Panc1 (cell line): ENCODE measurements around the gene SLC9A3. TPM values are rescaled to one million over a fixed set of nuclear protein-coding genes. Genes with fewer than 3 reads are reported as not detected.

Experiments used
- ATAC-seq: fragments of 200-7000 bp; cut with Tn5 transposase; 2 replicates; pipeline ENCODE4 v1.9.1; 2020; ENCODE audit warnings: mild to moderate bottlenecking, moderate library complexity
- BruUV-seq: library from RNA; stranded (reverse); fragments of 400-500 nt; replicated peaks from 2 replicates; lab custom pipeline; 2021; lab: Mats Ljungman, UMichigan
- CTCF ChIA-PET: fragments of 300-600 bp; sonication (Branson Sonifier 250); formaldehyde crosslinking; loops from one replicate; lab custom pipeline; 2022; ENCODE audit warnings: antibody characterized with exemption; lab: Charles Lee
- POLR2A ChIA-PET: fragments of 300-600 bp; sonication (Branson Sonifier 250); formaldehyde crosslinking; loops from one replicate; lab custom pipeline; 2022; ENCODE audit warnings: antibody characterized with exemption; lab: Charles Lee
- DNase-seq: peaks from one replicate; pipeline ENCODE4 v3.0.0-alpha.2; 2010; ENCODE audit warnings: low read depth, low spot score
- H3K27ac ChIP-seq: 2 replicates; pipeline ENCODE4 v1.5.1; 2011; ENCODE audit warnings: mild to moderate bottlenecking, low read length, inconsistent platforms
- H3K27me3 ChIP-seq: fragments of 200-500 bp; sonication (Bioruptor generic); 2 replicates; pipeline ENCODE4 v1.6.0; 2014; ENCODE audit warnings: low read length, inconsistent platforms; ENCODE audit not compliant: control insufficient read depth, insufficient read depth
- H3K36me3 ChIP-seq: fragments of 200-500 bp; sonication (Bioruptor generic); 2 replicates; pipeline ENCODE4 v1.5.1; 2014; ENCODE audit warnings: inconsistent platforms, mild to moderate bottlenecking, low read length, moderate library complexity; ENCODE audit not compliant: control insufficient read depth, insufficient read depth
- H3K4me1 ChIP-seq: 2 replicates; pipeline ENCODE4 v1.5.1; 2011; ENCODE audit warnings: inconsistent platforms, mild to moderate bottlenecking, low read length, moderate library complexity; ENCODE audit not compliant: control insufficient read depth, insufficient read depth
- H3K4me3 ChIP-seq, 2 experiments: 2 replicates each; pipeline ENCODE4 v1.5.1; 2011 to 2012; ENCODE audit warnings: low read depth in 2 of 2, low read length in 2 of 2, mild to moderate bottlenecking in 2 of 2, inconsistent platforms in 1 of 2, moderate library complexity in 1 of 2
- H3K9me3 ChIP-seq: fragments of 200-500 bp; sonication (Bioruptor generic); 2 replicates; pipeline ENCODE4 v1.5.1; 2014; ENCODE audit warnings: low read depth, mild to moderate bottlenecking, inconsistent platforms, low read length, moderate library complexity; ENCODE audit not compliant: control insufficient read depth, insufficient read depth
- CTCF ChIP-seq: fragments of 450-650 bp; IDR thresholded peaks from 2 replicates; pipeline ENCODE4 v1.5.1; 2017; ENCODE audit warnings: mild to moderate bottlenecking
- POLR2AphosphoS5 ChIP-seq: IDR thresholded peaks from 2 replicates; pipeline ENCODE4 v1.6.1; 2012; ENCODE audit warnings: mild to moderate bottlenecking, low read depth, low read length, moderate library complexity
- SIN3A ChIP-seq: IDR thresholded peaks from 2 replicates; pipeline ENCODE4 v1.6.1; 2012; ENCODE audit warnings: low read depth, mild to moderate bottlenecking, low read length, moderate library complexity, borderline replicate concordance; ENCODE audit not compliant: insufficient read depth
- TCF7L2 ChIP-seq: IDR thresholded peaks from 2 replicates; pipeline ENCODE4 v1.6.1; 2011; ENCODE audit warnings: mild to moderate bottlenecking, low read depth, low read length, inconsistent platforms
- in situ Hi-C: cut with HindIII; loops from 2 replicates; pipeline ENCODE4 v1.10.0; 2016; ENCODE audit warnings: low sequenced_read_pairs, low pct_unique_long_range_greater_than_20kb
- intact Hi-C: fragments of 100-400 bp; cut with micrococcal nuclease; formaldehyde crosslinking; loops from one replicate; pipeline ENCODE4 v1.10.0; 2022; ENCODE audit not compliant: unreplicated experiment
- total RNA-seq: library from RNA; stranded (reverse); gene quantifications from one replicate; pipeline ENCODE4 v1.2.1, GENCODE V29; 2021; ENCODE audit not compliant: unreplicated experiment
- TF ChIP-seq, protein P1 (sequence below), 2 experiments: IDR thresholded peaks; 2 replicates each; pipeline ENCODE4 v1.6.1; 2011 to 2012; ENCODE audit warnings: low read depth in 2 of 2, control low read depth in 1 of 2, low read length in 1 of 2, mild to moderate bottlenecking in 1 of 2, moderate library complexity in 1 of 2; ENCODE audit not compliant: insufficient read depth in 1 of 2

The SLC9A3 gene
- total RNA-seq, 1 experiment from 2014 or later: 2.0 TPM

DNA sequence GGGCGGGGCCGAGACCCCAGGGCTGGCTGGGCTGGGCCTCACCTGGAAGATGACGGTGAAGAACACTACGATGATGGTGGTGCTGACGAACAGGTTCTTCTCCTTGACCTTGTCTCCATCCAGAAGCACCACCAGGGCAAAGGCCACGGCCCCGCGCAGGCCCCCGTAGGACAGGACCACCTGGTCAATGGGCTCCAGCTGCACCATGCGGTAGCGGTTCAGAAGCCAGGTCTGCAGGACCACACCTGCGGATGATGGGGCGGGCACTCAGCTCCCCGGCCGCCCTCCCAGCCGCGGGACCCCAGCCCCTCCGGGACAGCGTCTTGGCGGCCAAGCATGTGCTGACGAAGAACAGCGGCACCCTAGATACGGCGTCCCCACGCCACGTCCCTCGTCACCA is 41.7 kb downstream of the SLC9A3 start:
- TF ChIP-seq TCF7L2: no peak
- TF ChIP-seq, protein P1, sequence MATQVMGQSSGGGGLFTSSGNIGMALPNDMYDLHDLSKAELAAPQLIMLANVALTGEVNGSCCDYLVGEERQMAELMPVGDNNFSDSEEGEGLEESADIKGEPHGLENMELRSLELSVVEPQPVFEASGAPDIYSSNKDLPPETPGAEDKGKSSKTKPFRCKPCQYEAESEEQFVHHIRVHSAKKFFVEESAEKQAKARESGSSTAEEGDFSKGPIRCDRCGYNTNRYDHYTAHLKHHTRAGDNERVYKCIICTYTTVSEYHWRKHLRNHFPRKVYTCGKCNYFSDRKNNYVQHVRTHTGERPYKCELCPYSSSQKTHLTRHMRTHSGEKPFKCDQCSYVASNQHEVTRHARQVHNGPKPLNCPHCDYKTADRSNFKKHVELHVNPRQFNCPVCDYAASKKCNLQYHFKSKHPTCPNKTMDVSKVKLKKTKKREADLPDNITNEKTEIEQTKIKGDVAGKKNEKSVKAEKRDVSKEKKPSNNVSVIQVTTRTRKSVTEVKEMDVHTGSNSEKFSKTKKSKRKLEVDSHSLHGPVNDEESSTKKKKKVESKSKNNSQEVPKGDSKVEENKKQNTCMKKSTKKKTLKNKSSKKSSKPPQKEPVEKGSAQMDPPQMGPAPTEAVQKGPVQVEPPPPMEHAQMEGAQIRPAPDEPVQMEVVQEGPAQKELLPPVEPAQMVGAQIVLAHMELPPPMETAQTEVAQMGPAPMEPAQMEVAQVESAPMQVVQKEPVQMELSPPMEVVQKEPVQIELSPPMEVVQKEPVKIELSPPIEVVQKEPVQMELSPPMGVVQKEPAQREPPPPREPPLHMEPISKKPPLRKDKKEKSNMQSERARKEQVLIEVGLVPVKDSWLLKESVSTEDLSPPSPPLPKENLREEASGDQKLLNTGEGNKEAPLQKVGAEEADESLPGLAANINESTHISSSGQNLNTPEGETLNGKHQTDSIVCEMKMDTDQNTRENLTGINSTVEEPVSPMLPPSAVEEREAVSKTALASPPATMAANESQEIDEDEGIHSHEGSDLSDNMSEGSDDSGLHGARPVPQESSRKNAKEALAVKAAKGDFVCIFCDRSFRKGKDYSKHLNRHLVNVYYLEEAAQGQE (IDR thresholded peaks at IDR 0.05; ENCODE audit: insufficient read depth in 1 of 2, low read depth in 2 of 2, low read length in 1 of 2): no peak
- ATAC-seq (no peak), DNase-seq (no peak)
- Histone ChIP-seq H3K4me1 (no peaks in the 10 kb centered on the region), H3K27ac (no peak overlapping the region), H3K27me3 (no peaks in the 10 kb centered on the region), H3K4me3 (no peak overlapping the region), H3K36me3 (no peaks in the 10 kb centered on the region), H3K9me3 (no peaks in the 10 kb centered on the region)
- in situ Hi-C loops (no loop called here), intact Hi-C loops (no loop called here)
- BruUV-seq: no TSS peak
- CTCF ChIA-PET: no interaction called here
- POLR2A ChIA-PET: no interaction called here

GRCh38 chr5:482021-482420 is 42.2 kb downstream of the SLC9A3 start:
- Histone ChIP-seq H3K36me3 (no peaks in the 10 kb centered on the region), H3K9me3 (no peaks in the 10 kb centered on the region), H3K4me1 (no peaks in the 10 kb centered on the region), H3K27ac (no peak overlapping the region), H3K4me3 (no peak overlapping the region), H3K27me3 (no peaks in the 10 kb centered on the region)
- intact Hi-C loops: no loop called here
- no peak for TF ChIP-seq TCF7L2
- TF ChIP-seq, protein P1 (IDR thresholded peaks at IDR 0.05; ENCODE audit: insufficient read depth in 1 of 2, low read depth in 2 of 2, low read length in 1 of 2): no peak
- no peak for TF ChIP-seq POLR2AphosphoS5
- TF ChIP-seq CTCF: no peak
- TF ChIP-seq SIN3A: no peak
- in situ Hi-C loops: no loop called here
- no peak for DNase-seq
- BruUV-seq: no TSS peak
- ATAC-seq: no peak
- POLR2A ChIA-PET: no interaction called here
- CTCF ChIA-PET: no interaction called here
